Skin epidermis (tissue), 12 donors: ENCODE measurements around the gene ZNF668.
"Not testable (repeated sequence)": the region's sequence is repeated elsewhere in the genome, so short reads cannot be mapped to it uniquely, and the experiment has no call there.

Experiments used
- H3K27ac ChIP-seq, 21 experiments: fragments of 200-600 bp; sonication (generic) in 11 of 21; one replicate each; pipeline ENCODE4 v1.5.0; 2020; ENCODE audit warnings: mild to moderate bottlenecking in 3 of 21, inconsistent platforms in 2 of 21, moderate library complexity in 2 of 21
- H3K4me3 ChIP-seq, 7 experiments: fragments of 200-600 bp; sonication (generic) in 2 of 7; one replicate each; pipeline ENCODE4 v1.5.0; 2020; ENCODE audit warnings: inconsistent platforms in 2 of 7, mild to moderate bottlenecking in 2 of 7, moderate library complexity in 1 of 7

Gene ZNF668

DNA sequence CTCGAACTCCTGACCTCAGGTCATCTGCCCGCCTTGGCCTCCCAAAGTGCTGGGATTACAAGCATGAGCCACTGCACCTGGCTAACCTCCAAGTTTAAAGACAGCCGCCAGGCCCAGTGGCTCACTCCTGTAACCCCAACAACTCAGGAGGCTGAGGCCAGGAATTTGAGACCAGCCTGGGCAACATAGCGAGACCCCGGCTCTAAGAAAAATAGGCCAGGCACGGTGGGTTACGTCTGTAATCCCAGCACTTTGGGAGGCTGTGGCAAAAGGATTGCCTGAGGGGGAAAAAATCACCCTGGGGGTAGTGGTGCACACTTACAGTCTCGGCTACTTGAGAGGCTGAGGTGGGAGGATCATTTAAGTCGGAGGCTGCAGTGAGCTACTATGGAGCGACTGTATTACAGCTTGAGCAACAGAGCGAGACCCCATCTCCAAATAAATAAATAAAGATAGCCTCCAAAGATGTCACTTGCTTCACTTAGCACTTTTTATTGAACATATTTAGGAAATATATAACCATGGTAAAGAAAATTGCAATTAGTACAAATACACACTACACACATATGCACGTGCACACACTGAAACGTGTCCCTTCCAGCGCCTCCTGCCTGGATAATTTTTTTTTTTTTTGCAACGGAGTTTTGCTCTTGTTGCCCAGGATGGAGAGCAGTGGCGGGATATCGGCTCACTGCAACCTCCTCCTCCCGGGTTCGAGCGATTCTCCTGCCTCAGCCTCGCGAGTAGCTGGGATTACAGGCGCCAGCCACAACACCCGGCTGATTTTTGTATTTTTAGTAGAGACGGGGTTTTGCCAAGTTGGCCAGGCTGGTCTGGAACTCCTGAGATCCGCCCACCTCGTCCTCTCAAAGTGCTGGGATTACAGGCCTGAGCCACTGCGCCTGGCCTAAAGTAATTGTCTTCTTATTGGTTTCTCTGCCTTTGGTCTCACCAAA, 32.7 kb upstream of the ZNF668 start:
- Histone ChIP-seq H3K4me3 (no peak overlapping the region), H3K27ac (peak overlapping the region in 2 of 21 experiments; percentile 55 to 76)

DNA sequence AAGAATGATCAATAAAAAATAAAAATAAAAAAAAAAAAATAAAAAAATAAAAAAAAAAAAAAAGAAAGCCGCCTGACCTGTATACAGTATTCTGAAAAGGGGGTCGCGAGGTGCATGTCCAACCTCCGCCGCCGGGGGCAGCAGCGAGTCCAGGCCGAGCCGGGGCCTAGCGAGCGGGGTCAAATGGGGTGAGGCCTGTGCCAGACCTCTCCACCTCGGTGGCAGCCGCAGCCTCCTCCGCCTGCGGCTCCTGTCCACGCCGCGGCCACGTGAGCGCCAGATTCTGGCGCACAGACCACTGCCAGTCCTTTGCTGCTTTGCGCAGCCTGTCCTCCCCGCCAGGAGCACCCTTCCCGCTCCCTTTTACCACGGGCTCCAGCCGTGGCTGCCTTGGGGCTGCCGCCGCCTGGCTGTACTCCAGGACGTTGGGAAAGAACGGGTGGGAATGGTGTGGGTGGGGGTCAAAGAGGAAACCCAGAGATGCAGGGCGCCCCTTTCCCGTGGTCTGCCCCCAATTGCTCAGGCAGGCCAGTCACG, 31.7 kb upstream of the ZNF668 start:
- Histone ChIP-seq H3K4me3 (peak overlapping the region in 2 of 7 experiments; percentile 15 to 23), H3K27ac (peak overlapping the region in 15 of 21 experiments; percentile 16 to 83 (median 65))

DNA sequence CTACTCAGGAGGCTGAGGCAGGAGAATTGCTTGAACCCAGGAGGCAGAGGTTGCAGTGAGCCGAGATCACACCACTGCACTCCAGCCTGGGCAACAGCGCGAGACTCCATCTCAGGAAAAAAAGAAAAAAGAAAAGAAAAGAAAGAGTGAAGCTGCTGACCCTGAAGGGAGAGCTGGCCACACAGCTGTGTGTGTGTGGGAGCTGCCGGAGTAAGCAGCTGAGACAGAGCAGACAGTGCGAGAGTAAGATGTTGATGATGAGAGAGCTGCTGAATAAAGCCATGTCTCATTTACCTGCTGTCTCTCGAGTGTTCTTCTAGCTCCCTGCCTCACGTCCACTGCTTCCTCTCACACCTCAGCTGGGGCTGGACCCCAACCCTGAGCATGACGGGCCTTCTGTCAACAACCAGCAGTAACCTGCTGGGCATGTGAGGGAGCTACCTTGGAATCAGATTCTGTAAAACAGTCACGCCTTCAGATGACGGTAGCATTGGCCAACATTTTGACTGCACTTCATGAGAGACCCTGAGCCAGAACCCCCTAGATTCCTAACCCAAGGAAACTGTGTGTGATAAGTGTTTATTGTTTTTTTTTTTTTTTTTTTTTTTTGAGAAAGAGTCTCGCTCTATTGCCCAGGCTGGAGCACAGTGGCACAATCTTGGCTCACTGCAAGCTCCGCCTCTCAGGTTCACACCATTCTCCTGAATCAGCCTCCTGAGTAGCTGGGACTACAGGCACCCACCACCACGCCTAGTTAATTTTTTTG, 27.0 kb upstream of the ZNF668 start:
- not testable (repeated sequence) for H3K27ac ChIP-seq, H3K4me3 ChIP-seq

DNA sequence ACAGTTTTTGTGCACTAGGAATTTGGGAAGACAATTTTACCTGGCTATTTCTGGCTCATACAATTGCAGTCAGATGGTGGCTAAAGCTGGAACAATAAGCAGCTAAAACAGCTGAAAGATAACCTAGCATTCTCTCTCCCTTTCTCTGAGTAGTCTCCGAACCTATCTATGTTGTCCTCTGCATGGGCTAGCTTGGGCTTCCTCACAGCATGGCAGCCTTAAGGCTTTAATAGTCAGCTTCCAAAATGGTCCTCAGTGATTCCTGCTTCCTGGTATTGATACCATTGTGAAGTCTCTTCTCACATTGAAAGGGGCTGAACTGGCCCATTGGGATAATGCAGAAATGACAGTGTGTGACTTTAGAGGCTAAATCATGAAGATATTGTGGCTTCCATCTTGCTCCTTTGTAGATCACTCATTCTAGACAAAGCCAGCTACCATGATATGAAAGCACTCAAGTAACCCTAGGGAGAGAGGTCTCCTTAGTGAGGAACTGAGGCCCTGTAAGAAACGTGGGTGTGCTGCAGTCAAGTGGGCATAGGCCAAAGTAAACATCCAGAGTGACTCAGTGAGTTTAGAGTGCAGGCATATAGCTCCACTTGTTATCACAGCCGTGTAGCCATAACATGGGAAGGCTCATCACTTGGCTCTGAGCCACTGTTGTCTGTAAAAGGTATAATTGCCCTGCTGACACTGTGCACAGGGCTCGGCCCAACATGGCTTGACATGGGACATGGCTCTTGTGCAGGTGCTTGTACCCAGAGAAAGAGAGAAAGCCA, 26.0 kb upstream of the ZNF668 start:
- Histone ChIP-seq H3K27ac (no peak overlapping the region), H3K4me3 (no peak overlapping the region)

DNA sequence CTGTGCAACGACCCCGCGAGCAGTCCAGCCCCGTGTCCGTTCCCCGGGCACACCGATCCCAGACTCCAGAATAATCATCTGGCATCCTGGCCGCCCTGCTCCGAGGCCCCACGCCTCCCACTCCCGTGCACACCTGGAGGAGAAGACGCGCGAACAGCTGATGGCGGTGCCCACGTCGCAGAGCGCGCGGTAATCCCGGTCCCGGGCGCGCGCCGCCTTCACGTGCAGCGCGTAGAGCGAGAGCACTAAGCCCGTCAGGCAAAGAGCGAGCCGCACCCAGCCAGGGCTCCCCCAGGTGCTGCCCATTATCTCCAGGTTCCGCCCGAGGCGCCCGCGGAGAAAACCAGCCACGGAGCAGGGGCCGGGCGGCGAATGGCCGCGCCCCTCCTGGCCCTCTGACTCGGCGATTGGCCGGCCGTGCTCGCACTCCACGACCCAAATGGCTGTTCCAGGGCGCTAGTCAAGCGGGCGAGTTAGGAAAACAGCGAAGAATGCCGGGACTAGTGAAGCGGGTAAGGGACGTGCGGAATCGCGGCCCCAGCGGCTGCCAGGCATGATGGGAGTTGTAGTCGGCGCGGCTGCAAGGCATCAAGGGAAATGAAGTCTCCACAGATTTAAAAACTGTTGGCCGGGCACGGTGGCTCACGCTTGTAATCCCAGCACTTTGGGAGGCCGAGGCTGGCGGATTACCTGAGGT, 20.5 kb upstream of the ZNF668 start, which contains the start of gene VKORC1:
Gene VKORC1 (minus strand): TSS at position 374 of the 697 bp plus-strand sequence. CDS start 68 bp downstream, at position 306.
- Histone ChIP-seq H3K4me3 (peak within 1 kb of the TSS; percentile 56 to 86 (median 71)), H3K27ac (peak within 1 kb of the TSS; percentile 16 to 89 (median 85))

DNA sequence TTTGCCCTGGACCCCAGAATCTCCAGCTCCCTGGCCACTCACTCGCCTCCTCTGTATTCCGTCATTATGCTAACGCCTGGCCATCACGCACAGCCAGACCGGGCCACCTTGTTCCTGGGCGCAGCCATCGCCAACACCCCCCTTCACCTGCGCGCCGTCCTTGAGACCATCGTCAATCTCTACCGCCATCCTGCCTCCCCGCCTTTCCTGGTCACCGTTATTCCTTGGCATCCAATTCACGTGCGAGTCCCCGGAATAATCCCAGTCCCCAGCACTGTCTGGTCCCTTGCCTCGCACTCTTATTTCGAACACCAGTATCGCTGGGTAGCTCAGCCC, 20.0 kb upstream of the ZNF668 start:
- Histone ChIP-seq H3K4me3 (peak overlapping the region; percentile 56 to 86 (median 71)), H3K27ac (peak overlapping the region; percentile 16 to 89 (median 85))

DNA sequence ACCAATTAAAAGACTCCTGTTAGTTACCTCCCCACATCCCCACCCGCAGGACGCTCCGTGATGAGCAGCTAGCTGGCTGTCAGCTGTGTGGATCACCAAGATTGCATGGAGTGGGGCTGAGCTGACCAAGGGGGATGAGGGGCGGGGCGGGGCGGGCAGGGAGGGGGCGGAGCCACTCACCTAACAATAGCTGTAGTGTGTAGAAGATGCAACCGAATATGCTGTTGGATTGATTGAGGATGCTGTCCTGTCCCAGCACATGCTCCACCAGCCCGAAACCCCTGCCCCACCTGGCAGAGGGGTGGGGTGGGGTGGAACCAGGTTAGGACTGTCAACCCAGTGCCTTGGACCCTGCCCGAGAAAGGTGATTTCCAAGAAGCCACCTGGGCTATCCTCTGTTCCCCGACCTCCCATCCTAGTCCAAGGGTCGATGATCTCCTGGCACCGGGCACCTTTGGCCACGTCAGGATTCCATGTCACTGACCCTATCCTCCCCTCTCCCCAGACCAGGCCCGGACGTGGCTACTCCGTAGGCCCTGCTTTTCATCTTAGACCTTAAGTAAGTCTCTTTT, 19.2 kb upstream of the ZNF668 start:
- H3K27ac ChIP-seq: peak overlapping the region in 6 of 21 experiments; percentile 3 to 89 (median 67)
- peak overlapping the region in 5 of 7 experiments; percentile 56 to 86 (median 71) for H3K4me3 ChIP-seq

DNA sequence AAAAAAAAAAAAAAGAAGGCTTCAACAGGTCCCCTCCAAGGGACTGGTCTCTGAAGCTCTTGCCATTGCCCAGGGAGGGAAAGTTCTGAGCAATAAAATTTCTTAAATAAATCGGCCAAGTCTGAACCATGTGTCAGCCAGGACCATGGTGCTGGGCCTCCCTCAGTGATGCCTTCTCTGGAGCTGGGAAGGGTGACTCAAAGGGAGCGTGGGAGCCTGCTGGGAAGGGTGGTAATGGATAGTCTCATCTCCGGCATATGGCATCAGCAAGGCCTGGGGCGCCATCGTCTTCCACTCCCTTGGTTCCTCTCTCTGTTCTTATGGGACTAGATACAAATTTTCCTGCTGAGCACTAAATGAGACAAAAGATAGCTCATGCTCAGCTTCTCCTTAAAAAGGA, 18.3 kb upstream of the ZNF668 start:
- H3K27ac ChIP-seq: peak overlapping the region in 1 of 21 experiments; percentile 60
- no peak overlapping the region for H3K4me3 ChIP-seq

DNA sequence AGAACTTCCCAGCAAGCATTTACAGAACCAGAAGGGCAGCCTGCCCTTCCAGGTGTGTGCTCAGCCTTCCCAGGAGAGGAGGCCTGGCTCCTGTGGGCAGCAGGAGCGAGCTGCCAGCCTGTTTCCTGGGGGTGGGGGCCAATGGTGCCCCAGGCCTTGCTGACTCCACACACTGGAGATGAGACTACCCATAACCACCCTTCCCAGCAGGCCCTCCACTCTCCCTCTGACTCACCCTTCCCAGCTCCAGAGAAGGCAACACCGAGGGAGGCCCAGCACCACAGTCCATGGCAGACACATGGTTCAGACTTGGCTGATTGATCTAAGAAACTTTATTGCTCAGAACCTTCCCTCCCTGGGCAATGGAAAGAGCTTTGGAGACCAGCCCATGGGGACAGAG, 16.5 kb upstream of the ZNF668 start:
- peak overlapping the region in 4 of 21 experiments; percentile 4 to 50 (median 39) for H3K27ac ChIP-seq
- H3K4me3 ChIP-seq: no peak overlapping the region

DNA sequence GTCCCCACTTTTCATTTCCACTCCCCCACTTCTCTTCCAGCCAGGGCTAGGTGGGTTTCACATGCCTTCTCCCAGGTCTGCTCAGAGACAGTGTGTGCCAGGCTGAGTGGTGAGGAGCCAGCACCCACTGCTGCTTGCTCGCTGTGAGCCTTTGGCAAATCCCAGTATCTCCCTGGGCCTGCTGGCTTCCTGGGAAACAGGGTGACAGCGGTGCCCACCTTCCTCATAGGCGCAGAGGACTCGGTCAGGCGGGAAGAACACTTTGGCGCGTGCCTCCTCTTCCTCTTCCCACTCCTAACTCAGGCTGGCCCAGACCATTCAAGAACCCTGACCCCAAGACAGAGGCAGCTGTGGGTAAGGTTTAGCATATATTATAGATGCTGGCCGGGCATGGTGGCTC, 15.2 kb upstream of the ZNF668 start:
- no peak overlapping the region for H3K4me3 ChIP-seq
- H3K27ac ChIP-seq: peak overlapping the region in 1 of 21 experiments; percentile 21

DNA sequence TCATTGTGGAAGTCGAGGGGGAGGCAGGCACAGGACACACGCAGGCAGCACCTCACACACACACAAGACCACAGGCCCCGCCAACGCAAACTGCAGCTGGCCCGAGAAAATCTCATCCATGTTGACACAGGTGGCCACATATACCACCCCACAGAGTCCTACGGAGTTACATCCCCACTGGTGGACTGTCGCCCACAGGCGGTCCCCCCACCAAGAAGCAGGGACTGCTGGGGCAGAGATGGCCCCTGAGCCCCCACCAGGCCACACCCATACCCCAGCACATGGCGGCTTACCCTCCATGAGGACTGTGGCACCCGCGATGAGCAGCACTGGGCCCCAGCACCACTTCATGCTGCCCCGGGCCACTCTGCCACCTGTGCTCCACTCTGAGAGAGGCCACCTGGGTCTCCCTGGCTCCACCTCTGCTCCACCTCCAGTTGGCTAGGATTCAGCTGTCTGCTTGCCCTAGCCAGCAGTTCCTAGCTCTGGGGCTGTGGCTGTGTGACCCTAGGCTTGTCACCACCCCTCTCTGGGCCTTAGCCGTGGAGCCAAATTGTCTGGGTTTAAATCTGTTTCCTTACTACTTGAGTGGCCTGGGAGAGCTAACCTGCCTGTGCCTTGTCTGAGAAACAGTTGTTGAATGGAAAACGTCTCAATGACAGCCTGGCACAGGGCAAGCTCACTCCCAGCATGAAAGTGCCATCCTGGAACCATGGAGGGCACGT, 14.6 kb upstream of the ZNF668 start, which contains the start of gene PRSS53:
Gene PRSS53 (minus strand): TSS at position 485 of the 725 bp plus-strand sequence. CDS start 134 bp downstream, at position 351.
- peak within 1 kb of the TSS in 5 of 21 experiments; percentile 13 to 44 (median 16) for H3K27ac ChIP-seq
- no peak within 1 kb of the TSS for H3K4me3 ChIP-seq

DNA sequence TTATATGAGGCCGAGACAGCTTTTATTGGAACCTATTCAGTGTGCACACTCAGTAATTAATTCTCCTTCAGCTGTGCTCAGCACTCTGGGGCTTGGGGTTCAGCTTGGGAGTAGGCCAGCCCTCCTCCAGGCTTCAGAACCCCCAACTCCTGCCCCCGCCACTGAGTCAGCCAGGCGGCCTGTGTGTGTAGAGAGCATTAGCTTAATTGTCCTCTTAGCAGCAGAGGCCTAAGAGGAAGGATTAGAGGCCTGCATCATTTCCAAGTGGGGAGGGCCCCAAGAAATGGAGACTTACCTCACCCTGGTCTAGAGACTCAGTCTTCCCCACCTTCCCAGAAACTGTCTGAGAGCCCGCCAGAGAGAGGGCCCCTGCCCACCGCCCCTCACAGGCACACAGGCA, 13.9 kb upstream of the ZNF668 start:
- Histone ChIP-seq H3K4me3 (no peak overlapping the region), H3K27ac (peak overlapping the region in 4 of 21 experiments; percentile 15 to 44 (median 26))

DNA sequence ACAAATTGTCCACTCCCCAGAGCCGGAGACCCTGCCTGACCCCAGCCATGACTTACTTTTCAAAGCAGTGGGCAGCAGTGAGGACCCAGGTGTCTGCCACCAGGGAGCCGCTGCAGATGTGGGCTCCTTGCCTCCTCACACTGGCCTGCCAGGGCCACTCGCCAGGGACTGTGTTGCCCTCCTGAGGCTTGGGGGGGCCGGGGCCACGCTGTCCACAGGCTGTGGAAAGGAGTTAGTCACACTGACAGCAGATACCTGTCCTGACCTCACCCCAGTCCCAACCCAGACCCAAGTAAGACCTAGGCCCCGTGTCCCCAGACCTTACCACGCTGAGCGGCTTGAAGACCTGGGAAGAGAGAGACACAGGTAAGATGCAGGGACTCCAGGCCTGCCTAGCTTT, 13.4 kb upstream of the ZNF668 start:
- peak overlapping the region in 2 of 21 experiments; percentile 35 to 44 for H3K27ac ChIP-seq

DNA sequence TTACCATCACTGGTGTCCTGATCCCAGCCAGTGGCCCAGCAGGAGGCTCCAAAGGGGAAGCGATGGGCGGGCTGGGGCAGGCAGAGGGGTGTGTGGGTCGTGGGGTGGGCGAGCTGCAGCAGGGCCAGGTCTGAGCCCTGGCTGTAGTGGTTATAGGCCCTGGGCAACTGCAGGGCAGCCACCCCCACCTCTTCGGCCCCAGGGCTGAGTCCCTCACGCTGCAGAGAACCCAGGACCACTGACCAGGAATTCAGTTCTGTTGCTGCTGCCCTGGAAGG, 12.5 kb upstream of the ZNF668 start:
- no peak overlapping the region for H3K27ac ChIP-seq
- H3K4me3 ChIP-seq: no peak overlapping the region

More for the DNA sequence above, 13.4 kb upstream of the ZNF668 start:
- no peak overlapping the region for H3K4me3 ChIP-seq

DNA sequence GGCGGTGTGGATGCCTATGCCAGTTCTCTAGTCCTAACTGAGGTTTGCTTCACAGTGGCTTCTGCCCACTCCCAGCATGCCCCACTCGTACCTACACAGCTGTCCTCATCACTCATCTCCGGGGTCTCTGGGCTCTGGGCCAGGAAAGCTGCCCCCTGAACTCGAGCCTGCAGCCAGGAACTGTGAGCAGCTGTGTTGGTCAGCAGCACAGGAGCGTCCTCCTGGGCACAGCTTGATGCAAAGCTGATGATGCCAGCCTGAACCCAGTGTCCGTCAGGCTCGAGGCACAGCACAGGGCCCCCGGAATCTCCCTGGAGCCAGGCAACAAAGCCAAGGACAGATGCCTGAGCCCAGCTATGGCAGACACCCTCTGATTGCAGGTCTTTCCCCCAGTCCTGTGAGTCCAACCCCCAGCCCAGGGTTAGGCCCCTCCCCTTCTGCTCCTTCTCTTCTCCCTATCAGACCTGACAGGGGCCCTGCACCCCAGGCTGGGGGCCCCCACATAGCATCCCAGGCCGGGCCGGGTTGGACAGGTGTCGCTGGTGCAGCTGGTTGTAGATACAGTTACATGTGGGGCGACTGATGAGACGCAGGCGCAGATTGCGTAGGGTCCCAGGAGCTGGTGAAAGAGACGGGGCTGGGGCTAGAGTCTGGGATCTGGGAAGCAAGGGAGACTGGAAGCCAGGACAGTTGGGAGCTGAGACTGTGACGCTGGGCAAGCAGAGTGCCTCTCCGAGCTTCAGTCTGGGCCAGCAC, 12.0 kb upstream of the ZNF668 start:
- H3K4me3 ChIP-seq: no peak overlapping the region
- peak overlapping the region in 4 of 21 experiments; percentile 22 to 65 (median 35) for H3K27ac ChIP-seq

DNA sequence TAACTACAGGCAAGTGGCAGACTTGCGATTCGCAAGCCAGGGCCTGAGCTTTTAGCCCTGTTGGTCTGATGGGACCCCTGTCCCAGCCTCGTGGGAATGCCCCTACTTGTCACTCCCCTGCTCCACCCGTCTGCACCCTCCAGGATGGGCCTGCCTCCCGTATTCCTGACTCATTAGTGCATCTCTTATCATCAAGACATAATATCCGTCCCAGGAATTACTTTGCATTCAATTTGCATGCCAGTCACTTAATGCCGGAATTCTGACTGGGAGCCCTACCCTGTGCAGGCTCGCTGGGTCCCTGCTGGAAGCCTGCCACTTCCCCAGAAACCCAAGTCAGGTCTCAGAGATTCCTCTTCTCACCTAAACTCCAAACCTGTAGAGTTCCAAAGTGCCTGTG, 11.4 kb upstream of the ZNF668 start:
- Histone ChIP-seq H3K4me3 (no peak overlapping the region), H3K27ac (peak overlapping the region in 10 of 21 experiments; percentile 22 to 77 (median 57))
